ENCODE measurements around the gene DSC3. TPM values are rescaled to one million over a fixed set of nuclear protein-coding genes. Genes with fewer than 3 reads are reported as not detected.

DSC3 gene
- total RNA-seq, 1 experiment from 2014 or later, result 4.5 TPM

- H3K36me3 ChIP-seq (ENCODE audit: control insufficient read depth, insufficient read depth, low read length), result no peaks in the 10 kb centered on the region
- CTCF ChIA-PET, result no interaction called here
These were observed 37.4 kb upstream of the DSC3 start for GRCh38 chr18:31079973-31080372.

GRCh38 chr18:31077878-31078277 is 35.3 kb upstream of the DSC3 start:
- Mint-ChIP-seq H3K27ac (ENCODE audit: unreplicated experiment) (no peak overlapping the region), H3K4me3 (ENCODE audit: unreplicated experiment) (no peak overlapping the region), H3K36me3 (ENCODE audit: insufficient read depth, unreplicated experiment) (peaks cover 12% of the 10 kb centered on the region), H3K9me3 (ENCODE audit: unreplicated experiment) (no peaks in the 10 kb centered on the region), H3K27me3 (ENCODE audit: insufficient read depth, unreplicated experiment) (no peaks in the 10 kb centered on the region), H3K4me1 (ENCODE audit: low read depth, unreplicated experiment) (no peaks in the 10 kb centered on the region)
- POLR2A ChIA-PET, result no interaction called here
- CTCF ChIA-PET, result no interaction called here
- H3K36me3 ChIP-seq (ENCODE audit: control insufficient read depth, insufficient read depth, low read length), result no peaks in the 10 kb centered on the region
- BruUV-seq (replicated peaks), result no TSS peak
- DNase-seq, result no peak
- no peaks in the 10 kb centered on the region for H3K9me3 ChIP-seq
- H3K4me3 ChIP-seq (ENCODE audit: low read depth, low read length), result no peak overlapping the region
- TF ChIP-seq, protein P1, sequence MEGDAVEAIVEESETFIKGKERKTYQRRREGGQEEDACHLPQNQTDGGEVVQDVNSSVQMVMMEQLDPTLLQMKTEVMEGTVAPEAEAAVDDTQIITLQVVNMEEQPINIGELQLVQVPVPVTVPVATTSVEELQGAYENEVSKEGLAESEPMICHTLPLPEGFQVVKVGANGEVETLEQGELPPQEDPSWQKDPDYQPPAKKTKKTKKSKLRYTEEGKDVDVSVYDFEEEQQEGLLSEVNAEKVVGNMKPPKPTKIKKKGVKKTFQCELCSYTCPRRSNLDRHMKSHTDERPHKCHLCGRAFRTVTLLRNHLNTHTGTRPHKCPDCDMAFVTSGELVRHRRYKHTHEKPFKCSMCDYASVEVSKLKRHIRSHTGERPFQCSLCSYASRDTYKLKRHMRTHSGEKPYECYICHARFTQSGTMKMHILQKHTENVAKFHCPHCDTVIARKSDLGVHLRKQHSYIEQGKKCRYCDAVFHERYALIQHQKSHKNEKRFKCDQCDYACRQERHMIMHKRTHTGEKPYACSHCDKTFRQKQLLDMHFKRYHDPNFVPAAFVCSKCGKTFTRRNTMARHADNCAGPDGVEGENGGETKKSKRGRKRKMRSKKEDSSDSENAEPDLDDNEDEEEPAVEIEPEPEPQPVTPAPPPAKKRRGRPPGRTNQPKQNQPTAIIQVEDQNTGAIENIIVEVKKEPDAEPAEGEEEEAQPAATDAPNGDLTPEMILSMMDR (IDR thresholded peaks at IDR 0.05; ENCODE audit: insufficient read depth in 1 of 2, low read depth in 1 of 2, low read length in 1 of 2, severe bottlenecking in 1 of 2, unreplicated experiment in 1 of 2), result no peak
- H3K27me3 ChIP-seq (replicated peaks; ENCODE audit: control insufficient read depth, insufficient read depth, low read length), result no peaks in the 10 kb centered on the region
- intact Hi-C loops (cut with micrococcal nuclease; ENCODE audit: unreplicated experiment), result no loop called here
- no peaks in the 10 kb centered on the region for H3K4me1 ChIP-seq

More at GRCh38 chr18:31079973-31080372, 37.4 kb upstream of the DSC3 start:
- no peak overlapping the region for H3K27ac Mint-ChIP-seq (ENCODE audit: unreplicated experiment)
- no peaks in the 10 kb centered on the region for H3K9me3 ChIP-seq
- DNase-seq, result no peak
- no peaks in the 10 kb centered on the region for H3K4me1 Mint-ChIP-seq (ENCODE audit: low read depth, unreplicated experiment)
- no TSS peak for BruUV-seq (replicated peaks)
- H3K27me3 ChIP-seq (replicated peaks; ENCODE audit: control insufficient read depth, insufficient read depth, low read length), result no peaks in the 10 kb centered on the region
- no peaks in the 10 kb centered on the region for H3K9me3 Mint-ChIP-seq (ENCODE audit: unreplicated experiment)
- no peaks in the 10 kb centered on the region for H3K4me1 ChIP-seq
- intact Hi-C loops (cut with micrococcal nuclease; ENCODE audit: unreplicated experiment), result no loop called here
- H3K4me3 ChIP-seq (ENCODE audit: low read depth, low read length), result no peak overlapping the region
- TF ChIP-seq, protein P1 (IDR thresholded peaks at IDR 0.05; ENCODE audit: insufficient read depth in 1 of 2, low read depth in 1 of 2, low read length in 1 of 2, severe bottlenecking in 1 of 2, unreplicated experiment in 1 of 2), result no peak
- no peak overlapping the region for H3K4me3 Mint-ChIP-seq (ENCODE audit: unreplicated experiment)
- H3K36me3 Mint-ChIP-seq (ENCODE audit: insufficient read depth, unreplicated experiment), result peaks cover 9% of the 10 kb centered on the region
- POLR2A ChIA-PET, result no interaction called here
- H3K27me3 Mint-ChIP-seq (ENCODE audit: insufficient read depth, unreplicated experiment), result no peaks in the 10 kb centered on the region

GRCh38 chr18:31072175-31072574 is 29.6 kb upstream of the DSC3 start:
- CTCF ChIA-PET, result no interaction called here
- H3K36me3 Mint-ChIP-seq (ENCODE audit: insufficient read depth, unreplicated experiment), result peaks cover 18% of the 10 kb centered on the region
- H3K4me3 Mint-ChIP-seq (ENCODE audit: unreplicated experiment), result no peak overlapping the region
- H3K9me3 Mint-ChIP-seq (ENCODE audit: unreplicated experiment), result no peaks in the 10 kb centered on the region
- TF ChIP-seq, protein P1 (IDR thresholded peaks at IDR 0.05; ENCODE audit: insufficient read depth in 1 of 2, low read depth in 1 of 2, low read length in 1 of 2, severe bottlenecking in 1 of 2, unreplicated experiment in 1 of 2), result no peak
- POLR2A ChIA-PET, result interaction anchor here (0.5 kb wide), 1 partner anchor 154 kb away, joined by 3 read pairs; no protein-coding TSS in a partner anchor
- Histone ChIP-seq H3K36me3 (ENCODE audit: control insufficient read depth, insufficient read depth, low read length) (no peaks in the 10 kb centered on the region), H3K4me3 (ENCODE audit: low read depth, low read length) (no peak overlapping the region), H3K4me1 (no peaks in the 10 kb centered on the region), H3K27me3 (replicated peaks; ENCODE audit: control insufficient read depth, insufficient read depth, low read length) (no peaks in the 10 kb centered on the region), H3K9me3 (no peaks in the 10 kb centered on the region)
- no peaks in the 10 kb centered on the region for H3K4me1 Mint-ChIP-seq (ENCODE audit: low read depth, unreplicated experiment)
- no peak overlapping the region for H3K27ac Mint-ChIP-seq (ENCODE audit: unreplicated experiment)
- intact Hi-C loops (cut with micrococcal nuclease; ENCODE audit: unreplicated experiment), result no loop called here
- no peak for DNase-seq
- H3K27me3 Mint-ChIP-seq (ENCODE audit: insufficient read depth, unreplicated experiment), result no peaks in the 10 kb centered on the region
- BruUV-seq (replicated peaks), result no TSS peak

All from Caco-2 (cell line).